Keratinocyte (primary cell): Measurements from ENCODE around the gene ZNF70. TPM values are rescaled to one million over a fixed set of nuclear protein-coding genes. Genes with fewer than 3 reads are reported as not detected.

ENCODE experiments used
- DNase-seq: peaks from one replicate; pipeline ENCODE4 v3.0.0-alpha.2; 2011; ENCODE audit warnings: low read depth, missing footprints, low spot score
- FAIRE-seq: peaks from 2 replicates; lab custom pipeline; 2011; peaks lifted over from hg19 to GRCh38; lab: Jason Lieb, UNC
- H2AFZ ChIP-seq: 2 replicates; pipeline ENCODE4 v1.6.0; 2012; ENCODE audit warnings: low read length, control low read depth, inconsistent platforms; ENCODE audit not compliant: control insufficient read depth
- H3K27ac ChIP-seq: 2 replicates; pipeline ENCODE4 v1.5.1; 2011; ENCODE audit warnings: low read length; ENCODE audit not compliant: control insufficient read depth, insufficient read depth
- H3K27me3 ChIP-seq: 3 replicates; pipeline ENCODE4 v1.6.0; 2011; ENCODE audit warnings: low read length; ENCODE audit not compliant: control insufficient read depth, insufficient read depth; ENCODE audit errors: extremely low read depth
- H3K36me3 ChIP-seq, 2 experiments: 2 replicates in 1 of 2; 3 replicates in 1 of 2; pipeline ENCODE4 v1.5.1; 2011; ENCODE audit warnings: low read length in 2 of 2, mild to moderate bottlenecking in 1 of 2; ENCODE audit not compliant: control insufficient read depth in 2 of 2, insufficient read depth in 2 of 2; ENCODE audit errors: extremely low read depth in 1 of 2
- H3K4me1 ChIP-seq: 3 replicates; pipeline ENCODE4 v1.5.1; 2011; ENCODE audit warnings: low read length; ENCODE audit not compliant: control insufficient read depth, insufficient read depth; ENCODE audit errors: extremely low read depth
- H3K4me2 ChIP-seq: 3 replicates; pipeline ENCODE4 v1.6.0; 2011; ENCODE audit warnings: low read depth, low read length; ENCODE audit not compliant: control insufficient read depth, insufficient read depth; ENCODE audit errors: extremely low read depth
- H3K4me3 ChIP-seq, 3 experiments: fragments of 200-600 bp in 1 of 3; sonication (generic) in 1 of 3; 2 replicates in 2 of 3; 3 replicates in 1 of 3; pipeline ENCODE4 v1.5.1; 2011 to 2016; ENCODE audit warnings: low read length in 3 of 3, mild to moderate bottlenecking in 3 of 3, control low read depth in 2 of 3, inconsistent platforms in 1 of 3, low read depth in 1 of 3, mixed read lengths in 1 of 3, mixed run types in 1 of 3, moderate library complexity in 1 of 3; ENCODE audit not compliant: control insufficient read depth in 2 of 3, insufficient read depth in 2 of 3; ENCODE audit errors: extremely low read depth in 1 of 3
- H3K79me2 ChIP-seq: 2 replicates; pipeline ENCODE4 v1.6.0; 2012; ENCODE audit warnings: low read length; ENCODE audit not compliant: control insufficient read depth, insufficient read depth
- H3K9ac ChIP-seq: 3 replicates; pipeline ENCODE4 v1.6.0; 2011; ENCODE audit warnings: low read length; ENCODE audit not compliant: control insufficient read depth, insufficient read depth; ENCODE audit errors: extremely low read depth
- H3K9me1 ChIP-seq: 3 replicates; pipeline ENCODE4 v1.6.0; 2011; ENCODE audit warnings: low read length; ENCODE audit not compliant: control insufficient read depth, insufficient read depth; ENCODE audit errors: extremely low read depth
- H3K9me3 ChIP-seq: 2 replicates; pipeline ENCODE4 v1.5.1; 2012; ENCODE audit warnings: low read depth, low read length; ENCODE audit not compliant: control insufficient read depth
- H4K20me1 ChIP-seq: 3 replicates; pipeline ENCODE4 v1.6.0; 2011; ENCODE audit warnings: low read length; ENCODE audit not compliant: control insufficient read depth, insufficient read depth; ENCODE audit errors: extremely low read depth
- EZH2 ChIP-seq: IDR thresholded peaks from one replicate; pipeline ENCODE4 v1.6.1; 2012; ENCODE audit warnings: inconsistent platforms, mild to moderate bottlenecking, low read length, moderate library complexity
- dilution Hi-C: fragments of 300-500 bp; cut with MboI; formaldehyde crosslinking; loops from one replicate; pipeline ENCODE4 v1.7.0; 2020; ENCODE audit warnings: low sequenced_read_pairs; ENCODE audit not compliant: extremely low pct_ligation_motif_present
- polyA plus RNA-seq, 5 experiments: library from polyadenylated mRNA; depleted of rRNA in 3 of 5; stranded (reverse) in 3 of 5; stranded (forward) in 1 of 5; unstranded in 1 of 5; fragments of >200 nt; gene quantifications; 1 replicate in 1 of 5; 2 replicates in 3 of 5; 3 replicates in 1 of 5; pipeline versions ENCODE4 v1.2.1 to v1.2.3, GENCODE V29; 2011 to 2012; ENCODE audit warnings: missing spikeins in 2 of 5, low read depth in 1 of 5, low replicate concordance in 1 of 5
- TF ChIP-seq, protein P1 (sequence below), 3 experiments: IDR thresholded peaks in 1 of 3; conservative IDR thresholded peaks in 1 of 3; optimal IDR thresholded peaks in 1 of 3; 2 replicates in 2 of 3; 3 replicates in 1 of 3; pipeline versions ENCODE3 to v1.5.1; 2011; ENCODE audit warnings: low read length in 3 of 3, mild to moderate bottlenecking in 3 of 3, moderate library complexity in 2 of 3, control low read depth in 1 of 3, inconsistent platforms in 1 of 3; ENCODE audit not compliant: insufficient read depth in 2 of 3; ENCODE audit errors: extremely low read depth in 1 of 3

The ZNF70 gene
- polyA plus RNA-seq, 1 donor (not counting 4 experiments of a cell fraction or from before 2014, with no cell fraction given): 0.55 TPM

DNA sequence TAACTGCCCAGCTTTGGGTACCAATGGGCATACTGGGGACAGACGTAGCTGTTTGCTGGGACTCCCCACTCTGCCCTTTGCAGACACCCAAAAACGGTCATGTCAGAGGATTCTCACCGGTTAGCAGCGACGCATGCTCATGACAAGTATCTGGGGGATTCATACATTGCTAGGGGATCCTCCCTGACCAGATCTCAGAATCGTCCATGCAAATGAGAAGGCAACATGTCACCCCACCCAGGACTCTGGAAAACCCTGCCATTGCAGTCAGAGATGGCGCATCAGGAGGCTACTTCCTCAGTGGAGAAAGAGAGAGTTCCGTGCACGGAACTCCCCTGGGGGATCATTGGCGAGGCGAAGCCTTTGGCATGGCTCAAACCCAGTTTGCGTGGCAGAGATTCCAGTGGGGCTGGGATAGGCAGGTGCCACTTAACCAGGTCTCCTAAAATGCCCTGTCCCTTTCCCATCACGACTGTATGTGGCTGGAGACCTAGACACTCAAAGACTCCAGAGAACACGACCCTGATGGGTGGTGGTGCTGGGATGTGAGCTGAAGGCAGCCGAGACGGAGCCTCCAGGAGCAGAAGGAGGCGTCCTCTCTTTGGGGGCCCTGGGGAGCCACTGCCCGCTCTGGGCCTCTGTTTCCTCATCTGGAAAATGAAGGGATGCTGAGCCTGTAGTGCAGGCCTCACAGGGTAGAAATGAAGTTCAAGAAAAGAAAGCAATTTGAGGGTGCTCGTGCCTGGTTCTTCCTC is 55.2 kb downstream of the ZNF70 start:
- peaks cover 18 to 20% of the 10 kb centered on the region in 2 experiments for H3K36me3 ChIP-seq
- no peak overlapping the region for H3K27ac ChIP-seq
- H3K9ac ChIP-seq: no peak overlapping the region
- FAIRE-seq: no peak
- H3K27me3 ChIP-seq: no peaks in the 10 kb centered on the region
- TF ChIP-seq EZH2: no peak
- TF ChIP-seq, protein P1, sequence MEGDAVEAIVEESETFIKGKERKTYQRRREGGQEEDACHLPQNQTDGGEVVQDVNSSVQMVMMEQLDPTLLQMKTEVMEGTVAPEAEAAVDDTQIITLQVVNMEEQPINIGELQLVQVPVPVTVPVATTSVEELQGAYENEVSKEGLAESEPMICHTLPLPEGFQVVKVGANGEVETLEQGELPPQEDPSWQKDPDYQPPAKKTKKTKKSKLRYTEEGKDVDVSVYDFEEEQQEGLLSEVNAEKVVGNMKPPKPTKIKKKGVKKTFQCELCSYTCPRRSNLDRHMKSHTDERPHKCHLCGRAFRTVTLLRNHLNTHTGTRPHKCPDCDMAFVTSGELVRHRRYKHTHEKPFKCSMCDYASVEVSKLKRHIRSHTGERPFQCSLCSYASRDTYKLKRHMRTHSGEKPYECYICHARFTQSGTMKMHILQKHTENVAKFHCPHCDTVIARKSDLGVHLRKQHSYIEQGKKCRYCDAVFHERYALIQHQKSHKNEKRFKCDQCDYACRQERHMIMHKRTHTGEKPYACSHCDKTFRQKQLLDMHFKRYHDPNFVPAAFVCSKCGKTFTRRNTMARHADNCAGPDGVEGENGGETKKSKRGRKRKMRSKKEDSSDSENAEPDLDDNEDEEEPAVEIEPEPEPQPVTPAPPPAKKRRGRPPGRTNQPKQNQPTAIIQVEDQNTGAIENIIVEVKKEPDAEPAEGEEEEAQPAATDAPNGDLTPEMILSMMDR (optimal IDR thresholded peaks at IDR 0.05 in 1 of 3, IDR thresholded peaks at IDR 0.05 in 1 of 3, conservative IDR thresholded peaks at IDR 0.05 in 1 of 3; ENCODE audit: extremely low read depth in 1 of 3, insufficient read depth in 2 of 3, low read length in 3 of 3): no peak
- no peak overlapping the region for H3K4me3 ChIP-seq
- H2AFZ ChIP-seq: no peak overlapping the region
- dilution Hi-C loops: no loop called here
- no peaks in the 10 kb centered on the region for H3K4me1 ChIP-seq
- H3K9me3 ChIP-seq: no peaks in the 10 kb centered on the region
- H3K9me1 ChIP-seq: no peaks in the 10 kb centered on the region
- H3K79me2 ChIP-seq: no peaks in the 10 kb centered on the region
- no peak for DNase-seq
- H3K4me2 ChIP-seq: no peak overlapping the region
- no peaks in the 10 kb centered on the region for H4K20me1 ChIP-seq

DNA sequence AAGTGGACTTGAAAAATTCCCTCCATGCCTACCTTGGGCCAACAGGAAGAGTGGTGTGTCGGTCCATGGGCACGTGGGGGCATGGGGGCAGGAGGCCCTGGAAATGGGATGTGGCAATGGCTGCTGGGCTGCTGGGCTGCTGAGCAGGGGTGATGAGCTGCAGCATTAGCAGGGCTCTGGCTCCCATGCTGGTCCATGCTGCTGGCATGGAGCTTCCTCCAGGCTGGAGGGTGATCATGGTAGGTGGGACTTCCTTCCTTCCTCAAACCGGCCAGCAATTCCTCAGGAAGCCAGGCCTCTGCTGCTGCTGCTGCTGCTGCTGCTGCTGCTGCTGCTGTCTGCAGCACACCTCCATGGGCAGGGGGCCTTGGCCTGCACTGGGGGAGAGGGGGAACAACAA is 55.8 kb downstream of the ZNF70 start:
- no peak overlapping the region for H3K27ac ChIP-seq
- no peaks in the 10 kb centered on the region for H4K20me1 ChIP-seq
- DNase-seq (no peak), FAIRE-seq (no peak)
- H3K27me3 ChIP-seq: no peaks in the 10 kb centered on the region
- dilution Hi-C loops: no loop called here
- H3K36me3 ChIP-seq: peaks cover 18 to 19% of the 10 kb centered on the region in 2 experiments
- no peak overlapping the region for H3K4me2 ChIP-seq
- no peak overlapping the region for H2AFZ ChIP-seq
- no peak overlapping the region for H3K9ac ChIP-seq
- no peaks in the 10 kb centered on the region for H3K9me1 ChIP-seq
- TF ChIP-seq EZH2: no peak
- TF ChIP-seq, protein P1 (optimal IDR thresholded peaks at IDR 0.05 in 1 of 3, IDR thresholded peaks at IDR 0.05 in 1 of 3, conservative IDR thresholded peaks at IDR 0.05 in 1 of 3; ENCODE audit: extremely low read depth in 1 of 3, insufficient read depth in 2 of 3, low read length in 3 of 3): no peak
- H3K79me2 ChIP-seq: no peaks in the 10 kb centered on the region
- H3K9me3 ChIP-seq: no peaks in the 10 kb centered on the region
- H3K4me1 ChIP-seq: no peaks in the 10 kb centered on the region
- H3K4me3 ChIP-seq: no peak overlapping the region
